HEK293T (cell line): Measurements from ENCODE around the gene AMN.

Experiments
- BHLHE40 ChIP-seq: fragments of 450-650 bp; IDR thresholded peaks from 2 replicates; pipeline ENCODE4 v1.6.1; 2016; ENCODE audit warnings: mild to moderate bottlenecking, moderate library complexity, borderline replicate concordance
- ELF4 ChIP-seq: fragments of 450-650 bp; IDR thresholded peaks from 2 replicates; pipeline ENCODE4 v1.6.1; 2017; ENCODE audit warnings: antibody characterized with exemption
- FOXM1 ChIP-seq: fragments of 450-650 bp; IDR thresholded peaks from 2 replicates; pipeline ENCODE4 v1.6.1; 2017; ENCODE audit warnings: mild to moderate bottlenecking, borderline replicate concordance
- PKNOX1 ChIP-seq: fragments of 450-650 bp; IDR thresholded peaks from 2 replicates; pipeline ENCODE4 v1.6.1; 2016
- SP1 ChIP-seq: fragments of 450-650 bp; IDR thresholded peaks from 2 replicates; pipeline ENCODE4 v1.6.1; 2017
- ZNF384 ChIP-seq: fragments of 450-650 bp; IDR thresholded peaks from 2 replicates; pipeline ENCODE4 v1.6.1; 2016

- TF ChIP-seq BHLHE40 (no peak), SP1 (no peak), ZNF384 (no peak), PKNOX1 (no peak), FOXM1 (no peak), ELF4 (no peak)
Measured at GRCh38 chr14:102893452-102893851, 29.0 kb upstream of the AMN start.
